ENCODE data around the gene MGAM2.

The MGAM2 gene

GRCh38 chr7:142176901-142177300, 65.4 kb downstream of the MGAM2 start:
- no peak for DNase-seq (ENCODE audit: low read depth)

GRCh38 chr7:142177869-142178268, 66.4 kb downstream of the MGAM2 start:
- DNase-seq (ENCODE audit: low read depth): no peak

- DNase-seq (ENCODE audit: low read depth): no peak
Measured at GRCh38 chr7:142180426-142180825, 68.9 kb downstream of the MGAM2 start.

- DNase-seq (ENCODE audit: low read depth): no peak
Measured at GRCh38 chr7:142181211-142181610, 69.7 kb downstream of the MGAM2 start.

- DNase-seq (ENCODE audit: low read depth): no peak
Measured at GRCh38 chr7:142181966-142182365, 70.4 kb downstream of the MGAM2 start.

- DNase-seq (ENCODE audit: low read depth): no peak
Measured at GRCh38 chr7:142185069-142185468, 73.6 kb downstream of the MGAM2 start.

- no peak for DNase-seq (ENCODE audit: low read depth)
Measured at GRCh38 chr7:142185801-142186200, 74.3 kb downstream of the MGAM2 start.

- no peak for DNase-seq (ENCODE audit: low read depth)
Measured at GRCh38 chr7:142188154-142188553, 76.6 kb downstream of the MGAM2 start.

- no peak for DNase-seq (ENCODE audit: low read depth)
Measured at GRCh38 chr7:142188846-142189245, 77.3 kb downstream of the MGAM2 start.

GRCh38 chr7:142194201-142194600, 82.7 kb downstream of the MGAM2 start:
- no peak for DNase-seq (ENCODE audit: low read depth)

- no peak for DNase-seq (ENCODE audit: low read depth)
Measured at GRCh38 chr7:142196066-142196840, 84.7 kb downstream of the MGAM2 start.

GRCh38 chr7:142200206-142200605, 88.7 kb downstream of the MGAM2 start:
- DNase-seq (ENCODE audit: low read depth): no peak

GRCh38 chr7:142228537-142229104, 117.1 kb downstream of the MGAM2 start:
- no peak for DNase-seq (ENCODE audit: low read depth)

- no peak for DNase-seq (ENCODE audit: low read depth)
Measured at GRCh38 chr7:142231716-142232115, 120.2 kb downstream of the MGAM2 start.

GRCh38 chr7:142240546-142240945, 129.0 kb downstream of the MGAM2 start:
- DNase-seq (ENCODE audit: low read depth): no peak

- no peak for DNase-seq (ENCODE audit: low read depth)
Measured at GRCh38 chr7:142243823-142244222, 132.3 kb downstream of the MGAM2 start.

GRCh38 chr7:142248166-142249160, 136.9 kb downstream of the MGAM2 start:
- DNase-seq (ENCODE audit: low read depth): no peak

- no peak for DNase-seq (ENCODE audit: low read depth)
Measured at GRCh38 chr7:142249918-142250317, 138.4 kb downstream of the MGAM2 start.

GRCh38 chr7:142250705-142251104, 139.2 kb downstream of the MGAM2 start:
- no peak for DNase-seq (ENCODE audit: low read depth)

- DNase-seq (ENCODE audit: low read depth): no peak
Measured at GRCh38 chr7:142257958-142258357, 146.4 kb downstream of the MGAM2 start, which contains the start of gene PRSS58. TSS of gene PRSS58 (minus strand) at chr7:142258058. CDS start at chr7:142257707, 351 bp downstream.

- no peak for DNase-seq (ENCODE audit: low read depth)
Measured at GRCh38 chr7:142263598-142264380, 152.3 kb downstream of the MGAM2 start.

Data from T-helper 22 cell (primary cell).